ENCODE measurements around the gene ARMC7. TPM values are rescaled to one million over a fixed set of nuclear protein-coding genes. Genes with fewer than 3 reads are reported as not detected.

ARMC7 gene
- total RNA-seq, 1 experiment from 2014 or later, result 48.7 TPM

DNA sequence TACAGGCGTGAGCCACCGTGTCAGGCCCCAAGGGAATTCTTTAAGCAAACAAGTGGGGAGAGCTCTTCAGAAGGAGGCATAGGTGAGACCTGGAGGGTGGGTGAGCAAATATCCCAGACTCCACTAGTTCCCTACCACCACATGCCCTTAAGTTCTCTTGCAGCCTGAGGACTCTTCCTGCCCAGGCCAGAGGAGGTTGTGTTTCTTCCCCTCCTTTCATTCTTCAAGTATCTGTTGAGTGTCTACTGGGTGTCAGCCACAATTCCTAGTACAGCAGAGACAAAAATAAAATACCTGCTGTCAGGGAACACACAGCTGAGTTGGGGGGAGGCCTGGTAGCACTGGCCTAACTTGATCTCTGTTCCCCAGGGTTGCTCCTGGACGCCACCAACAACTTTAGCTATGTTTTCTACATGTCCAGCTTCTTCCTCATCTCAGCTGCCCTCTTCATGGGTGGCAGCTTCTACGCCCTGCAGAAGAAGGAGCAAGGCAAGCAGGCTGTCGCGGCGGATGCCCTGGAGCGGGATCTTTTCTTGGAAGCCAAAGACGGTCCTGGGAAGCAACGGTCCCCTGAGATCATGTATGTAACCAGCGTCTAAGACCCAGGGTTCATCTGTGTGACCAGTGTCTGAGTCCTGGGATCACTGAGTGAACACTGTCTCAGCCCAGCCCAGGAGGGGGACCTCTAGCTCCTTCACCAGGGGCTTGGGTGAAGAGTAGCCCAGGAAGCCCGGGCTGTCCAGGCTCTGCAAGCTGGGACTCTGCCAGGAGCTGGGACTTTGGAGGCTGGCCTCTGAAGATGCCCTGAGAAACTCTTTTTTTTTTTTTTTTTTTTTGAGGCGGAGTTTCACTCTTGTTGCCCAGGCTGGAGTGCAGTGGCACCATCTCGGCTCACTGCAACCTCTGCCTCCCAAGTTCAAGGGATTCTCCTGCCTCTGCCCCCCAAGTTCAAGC, 5.9 kb upstream of the ARMC7 start:
- Histone ChIP-seq H3K4me3 (ENCODE audit: low read depth in 2 of 2, low read length in 2 of 2) (no peak overlapping the region), H3K27ac (ENCODE audit: low read length) (peak overlapping the region; percentile 44), H3K27me3 (ENCODE audit: control insufficient read depth, insufficient read depth, low read length) (no peaks in the 10 kb centered on the region), H3K36me3 (ENCODE audit: control insufficient read depth, insufficient read depth, low read length) (peaks cover 2% of the 10 kb centered on the region; the same call in 1 of the 2 replicates), H3K4me1 (ENCODE audit: control insufficient read depth, insufficient read depth, low read length) (peaks cover 27% of the 10 kb centered on the region), H3K9me3 (ENCODE audit: control insufficient read depth, insufficient read depth, low read depth, low read length) (no peaks in the 10 kb centered on the region)
- in situ Hi-C loops (cut with HindIII; ENCODE audit: low pct_unique_long_range_greater_than_20kb, low sequenced_read_pairs) (no loop called here), intact Hi-C loops (cut with micrococcal nuclease; ENCODE audit: unreplicated experiment) (loop anchor here (2.0 to 10.0 kb wide), 2 partner anchors 33 to 129 kb away; partner anchors contain the start of gene HID1)
- DNase-seq (ENCODE audit: low read depth, low spot score), result no peak
- peak; percentile 17 for ATAC-seq
- no TSS peak for BruUV-seq (replicated peaks)
- ChIA-PET CTCF (interaction anchor here (0.6 to 2.2 kb wide), 11 partner anchors 10 to 248 kb away, joined by 3 to 11 read pairs (median 8); partner anchors contain the start of gene SLC16A5), POLR2A (interaction anchor here (0.8 kb wide), 1 partner anchor 22 kb away, joined by 4 read pairs; no protein-coding TSS in a partner anchor)
- TF ChIP-seq, protein P1, sequence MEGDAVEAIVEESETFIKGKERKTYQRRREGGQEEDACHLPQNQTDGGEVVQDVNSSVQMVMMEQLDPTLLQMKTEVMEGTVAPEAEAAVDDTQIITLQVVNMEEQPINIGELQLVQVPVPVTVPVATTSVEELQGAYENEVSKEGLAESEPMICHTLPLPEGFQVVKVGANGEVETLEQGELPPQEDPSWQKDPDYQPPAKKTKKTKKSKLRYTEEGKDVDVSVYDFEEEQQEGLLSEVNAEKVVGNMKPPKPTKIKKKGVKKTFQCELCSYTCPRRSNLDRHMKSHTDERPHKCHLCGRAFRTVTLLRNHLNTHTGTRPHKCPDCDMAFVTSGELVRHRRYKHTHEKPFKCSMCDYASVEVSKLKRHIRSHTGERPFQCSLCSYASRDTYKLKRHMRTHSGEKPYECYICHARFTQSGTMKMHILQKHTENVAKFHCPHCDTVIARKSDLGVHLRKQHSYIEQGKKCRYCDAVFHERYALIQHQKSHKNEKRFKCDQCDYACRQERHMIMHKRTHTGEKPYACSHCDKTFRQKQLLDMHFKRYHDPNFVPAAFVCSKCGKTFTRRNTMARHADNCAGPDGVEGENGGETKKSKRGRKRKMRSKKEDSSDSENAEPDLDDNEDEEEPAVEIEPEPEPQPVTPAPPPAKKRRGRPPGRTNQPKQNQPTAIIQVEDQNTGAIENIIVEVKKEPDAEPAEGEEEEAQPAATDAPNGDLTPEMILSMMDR (IDR thresholded peaks at IDR 0.05), result no peak

DNA sequence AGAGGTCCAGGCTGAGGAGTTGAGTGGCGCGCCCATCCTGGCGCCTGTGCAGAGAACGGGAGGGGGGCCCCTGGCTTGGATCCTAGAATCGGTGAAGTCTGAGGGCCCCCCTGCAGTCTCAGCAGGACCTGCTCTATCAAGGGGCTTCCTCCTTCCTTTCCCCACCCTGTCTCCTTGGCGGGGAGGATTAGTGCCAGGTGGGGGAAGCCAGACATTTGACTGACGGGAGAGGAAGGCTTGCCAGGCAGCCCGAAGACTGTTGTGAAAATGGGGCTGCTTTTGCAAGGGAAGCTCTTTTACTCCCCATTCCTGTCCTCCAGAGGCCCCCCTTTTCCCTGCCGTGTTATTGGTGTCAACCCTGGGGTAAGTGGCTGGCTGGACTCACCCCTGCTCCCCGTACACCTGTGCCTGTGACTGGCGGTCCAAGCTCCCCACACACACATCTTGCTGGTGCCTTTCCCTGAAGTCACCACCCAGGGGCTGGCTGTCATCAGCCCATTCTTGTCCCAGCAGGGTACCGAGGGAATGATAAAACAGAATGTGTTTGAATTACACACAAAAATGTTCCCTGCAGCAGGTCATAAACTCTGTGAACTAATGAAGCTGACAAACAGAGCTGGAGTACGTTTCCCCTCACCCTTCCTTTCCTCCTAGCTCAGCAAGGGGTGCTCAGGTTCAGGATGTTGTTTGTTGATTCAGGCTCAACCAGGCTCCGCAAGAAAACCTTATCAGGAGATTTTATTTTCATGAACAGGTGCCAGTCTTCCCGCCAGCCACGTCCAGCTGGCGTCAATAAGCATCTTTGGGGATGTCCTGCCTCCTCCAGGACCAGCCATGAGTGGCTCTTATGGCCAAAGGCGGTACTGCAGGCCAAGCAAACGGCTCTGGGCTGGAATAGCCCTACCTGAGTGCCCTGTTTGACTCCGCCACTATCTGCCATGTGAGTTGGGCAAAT, 4.4 kb upstream of the ARMC7 start:
- Histone ChIP-seq H3K4me1 (ENCODE audit: control insufficient read depth, insufficient read depth, low read length) (peaks cover 32% of the 10 kb centered on the region), H3K4me3 (ENCODE audit: low read depth in 2 of 2, low read length in 2 of 2) (no peak overlapping the region), H3K36me3 (ENCODE audit: control insufficient read depth, insufficient read depth, low read length) (peaks cover 8% of the 10 kb centered on the region; the same call in 1 of the 2 replicates), H3K27ac (ENCODE audit: low read length) (peak overlapping the region; percentile 61), H3K9me3 (ENCODE audit: control insufficient read depth, insufficient read depth, low read depth, low read length) (no peaks in the 10 kb centered on the region), H3K27me3 (ENCODE audit: control insufficient read depth, insufficient read depth, low read length) (no peaks in the 10 kb centered on the region)
- in situ Hi-C loops (cut with HindIII; ENCODE audit: low pct_unique_long_range_greater_than_20kb, low sequenced_read_pairs), result no loop called here
- ChIA-PET POLR2A (interaction anchor here (0.6 kb wide), 4 partner anchors 21 to 139 kb away, joined by 3 to 5 read pairs (median 4); no protein-coding TSS in a partner anchor), CTCF (interaction anchor here (0.6 to 2.3 kb wide), 12 partner anchors 9 to 609 kb away, joined by 3 to 13 read pairs (median 7); partner anchors contain the start of gene SLC16A5)
- BruUV-seq (replicated peaks), result TSS peak; percentile 45
- ATAC-seq (peak; percentile 80), DNase-seq (ENCODE audit: low read depth, low spot score) (no peak)
- TF ChIP-seq, protein P1 (IDR thresholded peaks at IDR 0.05), result peak; percentile 91
- TF ChIP-seq SIN3A (IDR thresholded peaks at IDR 0.05; ENCODE audit: borderline replicate concordance, insufficient read depth, low read depth, low read length) (no peak), POLR2AphosphoS5 (IDR thresholded peaks at IDR 0.05; ENCODE audit: low read depth, low read length) (no peak; the same call in 1 of the 2 replicates), TCF7L2 (IDR thresholded peaks at IDR 0.05; ENCODE audit: low read depth, low read length) (peak; percentile 90)
- TF ChIP-seq, protein P2, sequence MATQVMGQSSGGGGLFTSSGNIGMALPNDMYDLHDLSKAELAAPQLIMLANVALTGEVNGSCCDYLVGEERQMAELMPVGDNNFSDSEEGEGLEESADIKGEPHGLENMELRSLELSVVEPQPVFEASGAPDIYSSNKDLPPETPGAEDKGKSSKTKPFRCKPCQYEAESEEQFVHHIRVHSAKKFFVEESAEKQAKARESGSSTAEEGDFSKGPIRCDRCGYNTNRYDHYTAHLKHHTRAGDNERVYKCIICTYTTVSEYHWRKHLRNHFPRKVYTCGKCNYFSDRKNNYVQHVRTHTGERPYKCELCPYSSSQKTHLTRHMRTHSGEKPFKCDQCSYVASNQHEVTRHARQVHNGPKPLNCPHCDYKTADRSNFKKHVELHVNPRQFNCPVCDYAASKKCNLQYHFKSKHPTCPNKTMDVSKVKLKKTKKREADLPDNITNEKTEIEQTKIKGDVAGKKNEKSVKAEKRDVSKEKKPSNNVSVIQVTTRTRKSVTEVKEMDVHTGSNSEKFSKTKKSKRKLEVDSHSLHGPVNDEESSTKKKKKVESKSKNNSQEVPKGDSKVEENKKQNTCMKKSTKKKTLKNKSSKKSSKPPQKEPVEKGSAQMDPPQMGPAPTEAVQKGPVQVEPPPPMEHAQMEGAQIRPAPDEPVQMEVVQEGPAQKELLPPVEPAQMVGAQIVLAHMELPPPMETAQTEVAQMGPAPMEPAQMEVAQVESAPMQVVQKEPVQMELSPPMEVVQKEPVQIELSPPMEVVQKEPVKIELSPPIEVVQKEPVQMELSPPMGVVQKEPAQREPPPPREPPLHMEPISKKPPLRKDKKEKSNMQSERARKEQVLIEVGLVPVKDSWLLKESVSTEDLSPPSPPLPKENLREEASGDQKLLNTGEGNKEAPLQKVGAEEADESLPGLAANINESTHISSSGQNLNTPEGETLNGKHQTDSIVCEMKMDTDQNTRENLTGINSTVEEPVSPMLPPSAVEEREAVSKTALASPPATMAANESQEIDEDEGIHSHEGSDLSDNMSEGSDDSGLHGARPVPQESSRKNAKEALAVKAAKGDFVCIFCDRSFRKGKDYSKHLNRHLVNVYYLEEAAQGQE (IDR thresholded peaks at IDR 0.05; ENCODE audit: insufficient read depth in 1 of 2, low read depth in 2 of 2, low read length in 1 of 2), result no peak
- intact Hi-C loops (cut with micrococcal nuclease; ENCODE audit: unreplicated experiment), result loop anchor here (2.0 to 10.0 kb wide), 2 partner anchors 35 to 131 kb away; partner anchors contain the start of gene HID1
